Measurements from ENCODE around the gene USP54. TPM values are rescaled to one million over a fixed set of nuclear protein-coding genes. Genes with fewer than 3 reads are reported as not detected.

The USP54 gene
- total and polyA plus RNA-seq, 9 of the 15 experiments (the other 6 are each of a cell fraction or from before 2014, with no cell fraction given) = 3.8 to 40.1 (median 16.9) TPM

DNA sequence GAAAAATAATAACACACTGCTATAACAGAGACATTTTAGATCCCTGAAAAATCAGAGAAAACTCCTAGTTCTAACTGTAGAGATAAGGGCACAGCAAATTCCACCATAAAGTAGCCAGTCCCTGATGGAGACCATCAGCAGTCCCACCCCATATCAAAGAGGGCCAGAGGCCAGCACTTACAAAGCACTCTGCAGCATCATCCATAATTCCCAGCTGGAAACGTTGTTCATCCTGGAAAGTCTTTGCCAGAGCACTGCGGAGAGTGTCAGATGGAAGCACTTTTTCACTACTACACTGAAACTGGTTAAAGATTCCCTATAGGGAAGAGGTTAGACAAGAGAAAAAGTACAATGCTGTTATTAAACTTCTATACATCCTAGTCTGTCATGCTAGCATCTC lies 45.8 kb downstream of the USP54 start:
- no peaks in the 10 kb centered on the region for H3K27me3 ChIP-seq (ENCODE audit: control insufficient read depth in 2 of 2, insufficient read depth in 2 of 2, low read length in 2 of 2)
- intact Hi-C loops (cut with micrococcal nuclease) = no loop called here
- TF ChIP-seq ZNF347 (CRISPR knock-in tag; IDR thresholded peaks at IDR 0.05; ENCODE audit: low read depth) = no peak
- 57% methylated on average over 2 of the region's 2 CpGs for WGBS (ENCODE audit: insufficient coverage, low coverage, missing lambda C conversion rate)
- no peak overlapping the region for H3K27ac ChIP-seq (ENCODE audit: extremely low read depth, low read depth, low read length)
- H3K4me2 ChIP-seq (ENCODE audit: insufficient read depth, low read length) = no peak overlapping the region
- no peaks in the 10 kb centered on the region for H3K79me2 ChIP-seq (ENCODE audit: control insufficient read depth, insufficient read depth, low read length)
- no peak overlapping the region for H3K4me3 ChIP-seq
- ATAC-seq = no peak
- in situ Hi-C loops (cut with MboI) = no loop called here
- no peaks in the 10 kb centered on the region for H3K36me3 ChIP-seq (ENCODE audit: control insufficient read depth, insufficient read depth, low read length)
- no peak for DNase-seq (ENCODE audit: extremely low read depth in 1 of 4, low spot score in 3 of 4)
- H4K20me1 ChIP-seq (replicated peaks; ENCODE audit: control insufficient read depth, insufficient read depth, low read length) = no peaks in the 10 kb centered on the region
- H2AFZ ChIP-seq (ENCODE audit: low read depth, low read length) = no peak overlapping the region
- no peaks in the 10 kb centered on the region for H3K9me3 ChIP-seq (replicated peaks; ENCODE audit: control insufficient read depth, insufficient read depth, low read depth, low read length)
- ChIA-PET POLR2A (interaction anchor here (1.1 to 1.5 kb wide), 3 partner anchors 9 to 25 kb away, joined by 3 to 6 read pairs (median 4); no protein-coding TSS in a partner anchor), CTCF (ENCODE audit: low intra/inter-chr PET ratio) (no interaction called here)
- BruUV-seq (replicated peaks) = no TSS peak
- no peak for FAIRE-seq
- H3K9me1 ChIP-seq (ENCODE audit: control insufficient read depth, insufficient read depth, low read length) = no peaks in the 10 kb centered on the region
- H3K4me1 ChIP-seq (replicated peaks in 1 of 2; ENCODE audit: control insufficient read depth in 2 of 2, insufficient read depth in 2 of 2, low read length in 2 of 2) = no peaks in the 10 kb centered on the region
- no peak overlapping the region for H3K9ac ChIP-seq (ENCODE audit: insufficient read depth in 1 of 2, low read depth in 2 of 2, low read length in 2 of 2)

- no peak for FAIRE-seq
- in situ Hi-C loops (cut with MboI) = loop anchor here (10.0 kb wide), 1 partner anchor 337 kb away; the partner anchor contains the start of gene CAMK2G
- TF ChIP-seq, protein P1, sequence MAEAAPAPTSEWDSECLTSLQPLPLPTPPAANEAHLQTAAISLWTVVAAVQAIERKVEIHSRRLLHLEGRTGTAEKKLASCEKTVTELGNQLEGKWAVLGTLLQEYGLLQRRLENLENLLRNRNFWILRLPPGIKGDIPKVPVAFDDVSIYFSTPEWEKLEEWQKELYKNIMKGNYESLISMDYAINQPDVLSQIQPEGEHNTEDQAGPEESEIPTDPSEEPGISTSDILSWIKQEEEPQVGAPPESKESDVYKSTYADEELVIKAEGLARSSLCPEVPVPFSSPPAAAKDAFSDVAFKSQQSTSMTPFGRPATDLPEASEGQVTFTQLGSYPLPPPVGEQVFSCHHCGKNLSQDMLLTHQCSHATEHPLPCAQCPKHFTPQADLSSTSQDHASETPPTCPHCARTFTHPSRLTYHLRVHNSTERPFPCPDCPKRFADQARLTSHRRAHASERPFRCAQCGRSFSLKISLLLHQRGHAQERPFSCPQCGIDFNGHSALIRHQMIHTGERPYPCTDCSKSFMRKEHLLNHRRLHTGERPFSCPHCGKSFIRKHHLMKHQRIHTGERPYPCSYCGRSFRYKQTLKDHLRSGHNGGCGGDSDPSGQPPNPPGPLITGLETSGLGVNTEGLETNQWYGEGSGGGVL (CRISPR knock-in tag; IDR thresholded peaks at IDR 0.05) = no peak
Measured at GRCh38 chr10:73537709-73538108, 53.4 kb downstream of the USP54 start.

More at GRCh38 chr10:73537709-73538108, 53.4 kb downstream of the USP54 start:
- no peak overlapping the region for H2AFZ ChIP-seq (ENCODE audit: low read depth, low read length)
- H3K27me3 ChIP-seq (ENCODE audit: control insufficient read depth in 2 of 2, insufficient read depth in 2 of 2, low read length in 2 of 2) = no peaks in the 10 kb centered on the region
- H3K4me1 ChIP-seq (replicated peaks in 1 of 2; ENCODE audit: control insufficient read depth in 2 of 2, insufficient read depth in 2 of 2, low read length in 2 of 2) = peaks cover 0 to 7% of the 10 kb centered on the region in 2 experiments; a peak in 2 of 5 replicates
- intact Hi-C loops (cut with micrococcal nuclease) = no loop called here
- no peaks in the 10 kb centered on the region for H4K20me1 ChIP-seq (replicated peaks; ENCODE audit: control insufficient read depth, insufficient read depth, low read length)
- H3K36me3 ChIP-seq (ENCODE audit: control insufficient read depth, insufficient read depth, low read length) = no peaks in the 10 kb centered on the region
- H3K9me3 ChIP-seq (replicated peaks; ENCODE audit: control insufficient read depth, insufficient read depth, low read depth, low read length) = no peaks in the 10 kb centered on the region
- no peak overlapping the region for H3K4me3 ChIP-seq
- H3K9ac ChIP-seq (ENCODE audit: insufficient read depth in 1 of 2, low read depth in 2 of 2, low read length in 2 of 2) = no peak overlapping the region
- H3K79me2 ChIP-seq (ENCODE audit: control insufficient read depth, insufficient read depth, low read length) = no peaks in the 10 kb centered on the region
- 90% methylated on average over 7 of the region's 7 CpGs for WGBS (ENCODE audit: insufficient coverage, low coverage, missing lambda C conversion rate)
- ChIA-PET POLR2A (interaction anchor here (0.7 to 1.0 kb wide), 2 partner anchors 8 to 9 kb away, joined by 3 to 4 read pairs; no protein-coding TSS in a partner anchor), CTCF (ENCODE audit: low intra/inter-chr PET ratio) (no interaction called here)
- no peak overlapping the region for H3K27ac ChIP-seq (ENCODE audit: extremely low read depth, low read depth, low read length)
- ATAC-seq = no peak
- no peaks in the 10 kb centered on the region for H3K9me1 ChIP-seq (ENCODE audit: control insufficient read depth, insufficient read depth, low read length)
- no TSS peak for BruUV-seq (replicated peaks)
- H3K4me2 ChIP-seq (ENCODE audit: insufficient read depth, low read length) = no peak overlapping the region
- no peak for DNase-seq (ENCODE audit: extremely low read depth in 1 of 4, low spot score in 3 of 4)

All from K562 (cell line).